ENCODE results near the gene TPSD1.

The TPSD1 gene

GRCh38 chr16:1213231-1213630, 42.6 kb upstream of the TPSD1 start:
- Histone ChIP-seq H2AK5ac (ENCODE audit: low read length, severe bottlenecking) (no peak overlapping the region), H3K4me3 (ENCODE audit: insufficient read depth in 1 of 2, low read depth in 1 of 2, low read length in 2 of 2) (no peak overlapping the region), H3K27me3 (ENCODE audit: control insufficient read depth in 1 of 2, insufficient read depth in 1 of 2, low read length in 2 of 2) (no peaks in the 10 kb centered on the region), H3K23ac (ENCODE audit: low read length in 2 of 2) (no peak overlapping the region), H2BK5ac (ENCODE audit: low read depth, low read length, poor library complexity, severe bottlenecking) (no peak overlapping the region), H2AFZ (ENCODE audit: low read depth, low read length) (no peak overlapping the region), H3K14ac (ENCODE audit: low read length in 2 of 2) (no peak overlapping the region), H3K79me1 (replicated peaks; ENCODE audit: low read length, poor library complexity, severe bottlenecking) (no peaks in the 10 kb centered on the region), H3K9ac (ENCODE audit: low read length) (no peak overlapping the region), H2BK12ac (ENCODE audit: low read length in 2 of 2) (no peak overlapping the region), H3K36me3 (ENCODE audit: control insufficient read depth in 1 of 2, insufficient read depth in 2 of 2, low read depth in 1 of 2, low read length in 2 of 2) (peaks cover 0 to 12% of the 10 kb centered on the region in 2 experiments), H3K27ac (ENCODE audit: low read length, poor library complexity, severe bottlenecking) (no peak overlapping the region), H2BK120ac (ENCODE audit: low read depth, low read length) (no peak overlapping the region), H2BK15ac (ENCODE audit: low read depth, poor library complexity, severe bottlenecking) (no peak overlapping the region), H4K8ac (ENCODE audit: low read length) (no peak overlapping the region), H3K4me2 (ENCODE audit: low read length, poor library complexity, severe bottlenecking) (no peak overlapping the region), H4K91ac (ENCODE audit: low read length) (no peak overlapping the region), H3K4ac (ENCODE audit: low read depth in 1 of 2, low read length in 2 of 2) (no peak overlapping the region), H3K18ac (ENCODE audit: low read depth in 1 of 2, low read length in 2 of 2) (no peak overlapping the region), H3K4me1 (ENCODE audit: control insufficient read depth, insufficient read depth, low read depth, low read length) (no peaks in the 10 kb centered on the region), H3K9me3 (ENCODE audit: control insufficient read depth, low read length) (no peaks in the 10 kb centered on the region)
- WGBS = 81% methylated on average over 8 of the region's 8 CpGs
- no peak for DNase-seq

GRCh38 chr16:1213796-1214372, 42.0 kb upstream of the TPSD1 start:
- Histone ChIP-seq H3K18ac (ENCODE audit: low read depth in 1 of 2, low read length in 2 of 2) (no peak overlapping the region), H2AK5ac (ENCODE audit: low read length, severe bottlenecking) (no peak overlapping the region), H3K14ac (ENCODE audit: low read length in 2 of 2) (no peak overlapping the region), H3K36me3 (ENCODE audit: control insufficient read depth in 1 of 2, insufficient read depth in 2 of 2, low read depth in 1 of 2, low read length in 2 of 2) (peaks cover 0 to 16% of the 10 kb centered on the region in 2 experiments), H3K9me3 (ENCODE audit: control insufficient read depth, low read length) (no peaks in the 10 kb centered on the region), H4K8ac (ENCODE audit: low read length) (no peak overlapping the region), H3K9ac (ENCODE audit: low read length) (no peak overlapping the region), H2AFZ (ENCODE audit: low read depth, low read length) (no peak overlapping the region), H2BK12ac (ENCODE audit: low read length in 2 of 2) (no peak overlapping the region), H3K23ac (ENCODE audit: low read length in 2 of 2) (no peak overlapping the region), H3K4me2 (ENCODE audit: low read length, poor library complexity, severe bottlenecking) (no peak overlapping the region), H4K91ac (ENCODE audit: low read length) (no peak overlapping the region), H3K4ac (ENCODE audit: low read depth in 1 of 2, low read length in 2 of 2) (no peak overlapping the region), H3K79me1 (replicated peaks; ENCODE audit: low read length, poor library complexity, severe bottlenecking) (no peaks in the 10 kb centered on the region), H2BK120ac (ENCODE audit: low read depth, low read length) (no peak overlapping the region), H3K4me1 (ENCODE audit: control insufficient read depth, insufficient read depth, low read depth, low read length) (no peaks in the 10 kb centered on the region), H3K27ac (ENCODE audit: low read length, poor library complexity, severe bottlenecking) (no peak overlapping the region), H2BK5ac (ENCODE audit: low read depth, low read length, poor library complexity, severe bottlenecking) (no peak overlapping the region), H3K27me3 (ENCODE audit: control insufficient read depth in 1 of 2, insufficient read depth in 1 of 2, low read length in 2 of 2) (no peaks in the 10 kb centered on the region), H2BK15ac (ENCODE audit: low read depth, poor library complexity, severe bottlenecking) (no peak overlapping the region), H3K4me3 (ENCODE audit: insufficient read depth in 1 of 2, low read depth in 1 of 2, low read length in 2 of 2) (no peak overlapping the region)
- DNase-seq = no peak
- WGBS = 92% methylated on average over 20 of the region's 25 CpGs

GRCh38 chr16:1214719-1215118, 41.1 kb upstream of the TPSD1 start:
- H3K27ac ChIP-seq (ENCODE audit: low read length, poor library complexity, severe bottlenecking) = no peak overlapping the region
- no peak overlapping the region for H2BK120ac ChIP-seq (ENCODE audit: low read depth, low read length)
- H2BK5ac ChIP-seq (ENCODE audit: low read depth, low read length, poor library complexity, severe bottlenecking) = no peak overlapping the region
- H2BK12ac ChIP-seq (ENCODE audit: low read length in 2 of 2) = no peak overlapping the region
- no peak for DNase-seq
- H4K91ac ChIP-seq (ENCODE audit: low read length) = no peak overlapping the region
- H2AK5ac ChIP-seq (ENCODE audit: low read length, severe bottlenecking) = no peak overlapping the region
- H3K4me1 ChIP-seq (ENCODE audit: control insufficient read depth, insufficient read depth, low read depth, low read length) = no peaks in the 10 kb centered on the region
- H3K9me3 ChIP-seq (ENCODE audit: control insufficient read depth, low read length) = no peaks in the 10 kb centered on the region
- no peak overlapping the region for H3K23ac ChIP-seq (ENCODE audit: low read length in 2 of 2)
- H3K9ac ChIP-seq (ENCODE audit: low read length) = no peak overlapping the region
- H3K4me3 ChIP-seq (ENCODE audit: insufficient read depth in 1 of 2, low read depth in 1 of 2, low read length in 2 of 2) = no peak overlapping the region
- H4K8ac ChIP-seq (ENCODE audit: low read length) = no peak overlapping the region
- no peaks in the 10 kb centered on the region for H3K79me1 ChIP-seq (replicated peaks; ENCODE audit: low read length, poor library complexity, severe bottlenecking)
- H3K4ac ChIP-seq (ENCODE audit: low read depth in 1 of 2, low read length in 2 of 2) = no peak overlapping the region
- H3K14ac ChIP-seq (ENCODE audit: low read length in 2 of 2) = no peak overlapping the region
- H3K27me3 ChIP-seq (ENCODE audit: control insufficient read depth in 1 of 2, insufficient read depth in 1 of 2, low read length in 2 of 2) = no peaks in the 10 kb centered on the region
- H3K18ac ChIP-seq (ENCODE audit: low read depth in 1 of 2, low read length in 2 of 2) = no peak overlapping the region
- H3K36me3 ChIP-seq (ENCODE audit: control insufficient read depth in 1 of 2, insufficient read depth in 2 of 2, low read depth in 1 of 2, low read length in 2 of 2) = peaks cover 0 to 17% of the 10 kb centered on the region in 2 experiments
- 89% methylated on average over 16 of the region's 16 CpGs for WGBS
- H2AFZ ChIP-seq (ENCODE audit: low read depth, low read length) = no peak overlapping the region
- H2BK15ac ChIP-seq (ENCODE audit: low read depth, poor library complexity, severe bottlenecking) = no peak overlapping the region
- H3K4me2 ChIP-seq (ENCODE audit: low read length, poor library complexity, severe bottlenecking) = no peak overlapping the region

GRCh38 chr16:1215574-1216295, 40.1 kb upstream of the TPSD1 start:
- H3K23ac ChIP-seq (ENCODE audit: low read length in 2 of 2) = no peak overlapping the region
- no peak overlapping the region for H3K9ac ChIP-seq (ENCODE audit: low read length)
- no peak overlapping the region for H2AK5ac ChIP-seq (ENCODE audit: low read length, severe bottlenecking)
- H3K4me3 ChIP-seq (ENCODE audit: insufficient read depth in 1 of 2, low read depth in 1 of 2, low read length in 2 of 2) = no peak overlapping the region
- no peaks in the 10 kb centered on the region for H3K27me3 ChIP-seq (ENCODE audit: control insufficient read depth in 1 of 2, insufficient read depth in 1 of 2, low read length in 2 of 2)
- H3K4ac ChIP-seq (ENCODE audit: low read depth in 1 of 2, low read length in 2 of 2) = no peak overlapping the region
- H4K91ac ChIP-seq (ENCODE audit: low read length) = no peak overlapping the region
- H2BK12ac ChIP-seq (ENCODE audit: low read length in 2 of 2) = no peak overlapping the region
- no peak overlapping the region for H2BK5ac ChIP-seq (ENCODE audit: low read depth, low read length, poor library complexity, severe bottlenecking)
- H3K27ac ChIP-seq (ENCODE audit: low read length, poor library complexity, severe bottlenecking) = no peak overlapping the region
- no peak for DNase-seq
- H3K79me1 ChIP-seq (replicated peaks; ENCODE audit: low read length, poor library complexity, severe bottlenecking) = no peaks in the 10 kb centered on the region
- H2BK120ac ChIP-seq (ENCODE audit: low read depth, low read length) = no peak overlapping the region
- H3K36me3 ChIP-seq (ENCODE audit: control insufficient read depth in 1 of 2, insufficient read depth in 2 of 2, low read depth in 1 of 2, low read length in 2 of 2) = peaks cover 0 to 17% of the 10 kb centered on the region in 2 experiments
- no peak overlapping the region for H4K8ac ChIP-seq (ENCODE audit: low read length)
- no peak overlapping the region for H3K18ac ChIP-seq (ENCODE audit: low read depth in 1 of 2, low read length in 2 of 2)
- H2BK15ac ChIP-seq (ENCODE audit: low read depth, poor library complexity, severe bottlenecking) = no peak overlapping the region
- H3K9me3 ChIP-seq (ENCODE audit: control insufficient read depth, low read length) = no peaks in the 10 kb centered on the region
- no peaks in the 10 kb centered on the region for H3K4me1 ChIP-seq (ENCODE audit: control insufficient read depth, insufficient read depth, low read depth, low read length)
- 82% methylated on average over 30 of the region's 32 CpGs for WGBS
- H2AFZ ChIP-seq (ENCODE audit: low read depth, low read length) = no peak overlapping the region
- no peak overlapping the region for H3K14ac ChIP-seq (ENCODE audit: low read length in 2 of 2)
- H3K4me2 ChIP-seq (ENCODE audit: low read length, poor library complexity, severe bottlenecking) = no peak overlapping the region

Measured in mesenchymal stem cell (in vitro differentiated cells and primary cell).